Measurements from ENCODE around the gene NPR2. TPM values are rescaled to one million over a fixed set of nuclear protein-coding genes. Genes with fewer than 3 reads are reported as not detected.

NPR2 gene
- total RNA-seq, 1 donor from 2014 or later: 24.2 TPM

- DNase-seq (no peak), ATAC-seq (ENCODE audit: poor library complexity) (no peak)
- intact Hi-C loops (cut with DNase I): no loop called here
Observed at GRCh38 chr9:35759795-35760194, 31.6 kb upstream of the NPR2 start.

- DNase-seq (no peak), ATAC-seq (ENCODE audit: poor library complexity) (no peak)
- intact Hi-C loops (cut with DNase I): no loop called here
Observed at GRCh38 chr9:35760651-35761050, 30.7 kb upstream of the NPR2 start.

GRCh38 chr9:35763181-35763580 lies 28.2 kb upstream of the NPR2 start:
- intact Hi-C loops (cut with DNase I): no loop called here
- ATAC-seq (ENCODE audit: poor library complexity) (no peak), DNase-seq (no peak)

- intact Hi-C loops (cut with DNase I): no loop called here
- DNase-seq (no peak), ATAC-seq (ENCODE audit: poor library complexity) (no peak)
Observed at GRCh38 chr9:35763803-35764202, 27.6 kb upstream of the NPR2 start.

GRCh38 chr9:35766997-35767396 lies 24.4 kb upstream of the NPR2 start:
- intact Hi-C loops (cut with DNase I): no loop called here
- DNase-seq: no peak
- ATAC-seq (ENCODE audit: poor library complexity): no peak

- ATAC-seq (ENCODE audit: poor library complexity): no peak
Observed at GRCh38 chr9:35767458-35767857, 23.9 kb upstream of the NPR2 start.

GRCh38 chr9:35769763-35770162 lies 21.6 kb upstream of the NPR2 start:
- no peak for DNase-seq
- ATAC-seq (ENCODE audit: poor library complexity): no peak
- intact Hi-C loops (cut with DNase I): no loop called here

More at GRCh38 chr9:35767458-35767857, 23.9 kb upstream of the NPR2 start:
- intact Hi-C loops (cut with DNase I): no loop called here
- no peak for DNase-seq

- ATAC-seq (ENCODE audit: poor library complexity) (peak; percentile 92), DNase-seq (peak; percentile 73)
- intact Hi-C loops (cut with DNase I): no loop called here
Observed at GRCh38 chr9:35771075-35771433, 20.3 kb upstream of the NPR2 start.

GRCh38 chr9:35771534-35771933 lies 19.9 kb upstream of the NPR2 start:
- intact Hi-C loops (cut with DNase I): no loop called here
- DNase-seq: no peak
- ATAC-seq (ENCODE audit: poor library complexity): peak; percentile 23

- ATAC-seq (ENCODE audit: poor library complexity) (no peak), DNase-seq (no peak)
- intact Hi-C loops (cut with DNase I): no loop called here
Observed at GRCh38 chr9:35771943-35772342, 19.4 kb upstream of the NPR2 start.

- no peak for DNase-seq
- ATAC-seq (ENCODE audit: poor library complexity): peak; percentile 53
- intact Hi-C loops (cut with DNase I): no loop called here
Observed at GRCh38 chr9:35774907-35775635, 16.3 kb upstream of the NPR2 start.

- DNase-seq (no peak), ATAC-seq (ENCODE audit: poor library complexity) (no peak)
- intact Hi-C loops (cut with DNase I): no loop called here
Observed at GRCh38 chr9:35776018-35776417, 15.4 kb upstream of the NPR2 start.

GRCh38 chr9:35778496-35778895 lies 12.9 kb upstream of the NPR2 start:
- intact Hi-C loops (cut with DNase I): no loop called here
- ATAC-seq (ENCODE audit: poor library complexity): no peak
- no peak for DNase-seq

- intact Hi-C loops (cut with DNase I): no loop called here
- DNase-seq (no peak), ATAC-seq (ENCODE audit: poor library complexity) (no peak)
Observed at GRCh38 chr9:35781066-35781465, 10.3 kb upstream of the NPR2 start.

- ATAC-seq (ENCODE audit: poor library complexity) (no peak), DNase-seq (no peak)
- intact Hi-C loops (cut with DNase I): no loop called here
Observed at GRCh38 chr9:35783418-35783817, 8.0 kb upstream of the NPR2 start.

GRCh38 chr9:35789541-35789940 lies 1.9 kb upstream of the NPR2 start:
- ATAC-seq (ENCODE audit: poor library complexity) (no peak), DNase-seq (no peak)
- intact Hi-C loops (cut with DNase I): no loop called here

GRCh38 chr9:35790025-35790384 lies 1.4 kb upstream of the NPR2 start:
- intact Hi-C loops (cut with DNase I): loop anchor here (2.0 to 10.0 kb wide), 3 partner anchors 37 to 235 kb away; partner anchors contain the start of genes FAM221B and TMEM8B
- no peak for ATAC-seq (ENCODE audit: poor library complexity)
- DNase-seq: no peak

- DNase-seq (peak; percentile 74), ATAC-seq (ENCODE audit: poor library complexity) (peak; percentile 88)
- intact Hi-C loops (cut with DNase I): loop anchor here (2.0 to 10.0 kb wide), 3 partner anchors 37 to 234 kb away; partner anchors contain the start of genes FAM221B and TMEM8B
Observed at GRCh38 chr9:35790385-35791296, 750 bp upstream of the NPR2 start.

GRCh38 chr9:35792024-35792813 lies 828 bp downstream of the NPR2 start:
- no peak for DNase-seq
- no peak for ATAC-seq (ENCODE audit: poor library complexity)
- intact Hi-C loops (cut with DNase I): loop anchor here (5.0 to 10.0 kb wide), 2 partner anchors 35 to 233 kb away; partner anchors contain the start of genes FAM221B and TMEM8B

Data from Right ventricle myocardium superior (tissue), 1 donor.